ENCODE results near the gene CAND2. TPM values are rescaled to one million over a fixed set of nuclear protein-coding genes. Genes with fewer than 3 reads are reported as not detected.

The CAND2 gene
- polyA plus RNA-seq, 4 donors, result 0.27 to 1.5 (median 1.3) TPM; not detected in 1

DNA sequence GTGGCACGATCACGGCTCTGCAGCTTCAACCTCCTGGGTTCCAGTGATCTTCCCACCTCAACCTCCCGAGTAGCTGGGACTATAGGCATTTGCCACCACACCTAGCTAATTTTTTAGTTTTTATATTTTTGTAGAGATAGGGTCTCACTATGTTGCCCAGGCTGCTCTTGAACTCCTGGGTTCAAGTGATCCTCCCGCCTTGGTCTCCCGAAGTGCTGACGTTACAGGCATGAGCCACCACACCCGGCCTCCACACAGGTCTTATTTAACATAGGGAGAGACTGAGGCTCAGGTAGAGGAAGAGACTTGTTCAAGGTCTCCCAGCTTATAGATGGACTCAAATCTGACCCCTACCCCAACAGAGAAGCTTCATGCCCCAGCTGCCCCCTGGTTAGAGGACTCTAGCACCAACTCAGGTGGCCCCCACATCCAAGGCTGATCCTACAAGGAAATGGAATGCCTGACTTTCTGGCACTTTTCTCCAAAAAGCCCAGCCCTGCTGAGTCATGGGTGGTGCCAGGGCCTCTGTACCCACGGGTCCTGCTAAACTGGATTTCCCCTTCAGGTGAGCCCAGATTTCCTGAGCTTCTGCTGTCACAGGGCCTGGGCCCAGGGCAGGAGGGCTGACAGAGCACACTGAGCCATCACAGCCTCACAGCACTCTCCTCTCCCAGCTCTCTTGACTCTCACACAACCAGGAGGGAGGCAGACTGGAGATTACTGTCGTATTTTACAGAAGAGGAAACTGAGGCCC is 43.0 kb upstream of the CAND2 start:
- H3K27ac ChIP-seq (ENCODE audit: low read depth in 1 of 3, low read length in 2 of 3), result no peak overlapping the region
- DNase-seq (no peak), FAIRE-seq (no peak)
- no peaks in the 10 kb centered on the region for H3K36me3 ChIP-seq (ENCODE audit: control insufficient read depth in 3 of 3, insufficient read depth in 2 of 3, low read depth in 1 of 3, low read length in 3 of 3)
- H3K27me3 ChIP-seq (ENCODE audit: control insufficient read depth in 3 of 3, insufficient read depth in 3 of 3, low read length in 3 of 3), result no peaks in the 10 kb centered on the region
- H3K4me3 ChIP-seq (ENCODE audit: low read depth in 1 of 3, low read length in 3 of 3), result no peak overlapping the region
- WGBS, 3 donors, result 78 to 83% (median 81%) methylated on average over 9 of the region's 9 CpGs
- H3K4me1 ChIP-seq (ENCODE audit: control insufficient read depth in 3 of 3, insufficient read depth in 2 of 3, low read depth in 1 of 3, low read length in 2 of 3), result no peaks in the 10 kb centered on the region
- no peaks in the 10 kb centered on the region for H3K9me3 ChIP-seq (ENCODE audit: control insufficient read depth in 2 of 2, insufficient read depth in 1 of 2, low read depth in 1 of 2, low read length in 1 of 2)

DNA sequence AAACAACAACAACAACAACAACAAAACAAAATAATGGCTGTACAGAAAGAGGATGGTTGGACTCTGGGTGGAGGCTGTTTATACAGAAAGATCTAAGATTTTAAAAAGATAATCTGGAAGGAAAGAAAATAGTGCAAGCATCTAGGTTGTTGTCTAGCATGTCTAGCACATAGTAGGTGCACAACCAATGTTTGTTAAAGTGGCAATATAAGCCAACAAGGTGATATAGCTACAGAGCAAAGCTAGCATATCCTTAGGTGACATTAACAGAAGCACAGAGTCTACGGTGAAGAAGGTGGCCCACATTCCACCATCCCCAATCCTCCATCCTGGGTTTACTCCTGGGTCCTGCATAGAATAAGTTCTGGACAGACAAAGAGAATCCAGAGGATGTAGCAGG is 42.2 kb upstream of the CAND2 start:
- FAIRE-seq (no peak), DNase-seq (no peak)
- WGBS, 3 donors, result 94 to 100% (median 94%) methylated on average over 1 of the region's 1 CpG
- H3K4me3 ChIP-seq (ENCODE audit: low read depth in 1 of 3, low read length in 3 of 3), result no peak overlapping the region
- H3K9me3 ChIP-seq (ENCODE audit: control insufficient read depth in 2 of 2, insufficient read depth in 1 of 2, low read depth in 1 of 2, low read length in 1 of 2), result no peaks in the 10 kb centered on the region
- no peaks in the 10 kb centered on the region for H3K4me1 ChIP-seq (ENCODE audit: control insufficient read depth in 3 of 3, insufficient read depth in 2 of 3, low read depth in 1 of 3, low read length in 2 of 3)
- no peaks in the 10 kb centered on the region for H3K36me3 ChIP-seq (ENCODE audit: control insufficient read depth in 3 of 3, insufficient read depth in 2 of 3, low read depth in 1 of 3, low read length in 3 of 3)
- H3K27ac ChIP-seq (ENCODE audit: low read depth in 1 of 3, low read length in 2 of 3), result no peak overlapping the region
- H3K27me3 ChIP-seq (ENCODE audit: control insufficient read depth in 3 of 3, insufficient read depth in 3 of 3, low read length in 3 of 3), result no peaks in the 10 kb centered on the region

- Histone ChIP-seq H3K27me3 (ENCODE audit: control insufficient read depth in 3 of 3, insufficient read depth in 3 of 3, low read length in 3 of 3) (no peaks in the 10 kb centered on the region), H3K27ac (ENCODE audit: low read depth in 1 of 3, low read length in 2 of 3) (no peak overlapping the region), H3K4me3 (ENCODE audit: low read depth in 1 of 3, low read length in 3 of 3) (no peak overlapping the region), H3K36me3 (ENCODE audit: control insufficient read depth in 3 of 3, insufficient read depth in 2 of 3, low read depth in 1 of 3, low read length in 3 of 3) (no peaks in the 10 kb centered on the region), H3K9me3 (ENCODE audit: control insufficient read depth in 2 of 2, insufficient read depth in 1 of 2, low read depth in 1 of 2, low read length in 1 of 2) (no peaks in the 10 kb centered on the region), H3K4me1 (ENCODE audit: control insufficient read depth in 3 of 3, insufficient read depth in 2 of 3, low read depth in 1 of 3, low read length in 2 of 3) (no peaks in the 10 kb centered on the region)
- FAIRE-seq (no peak), DNase-seq (no peak)
- WGBS, 3 donors, result 45 to 69% (median 63%) methylated on average over 6 of the region's 6 CpGs
Measured at GRCh38 chr3:12755754-12756153, 40.7 kb upstream of the CAND2 start.

- Histone ChIP-seq H3K9me3 (ENCODE audit: control insufficient read depth in 2 of 2, insufficient read depth in 1 of 2, low read depth in 1 of 2, low read length in 1 of 2) (no peaks in the 10 kb centered on the region), H3K4me3 (ENCODE audit: low read depth in 1 of 3, low read length in 3 of 3) (no peak overlapping the region), H3K27ac (ENCODE audit: low read depth in 1 of 3, low read length in 2 of 3) (no peak overlapping the region), H3K36me3 (ENCODE audit: control insufficient read depth in 3 of 3, insufficient read depth in 2 of 3, low read depth in 1 of 3, low read length in 3 of 3) (no peaks in the 10 kb centered on the region), H3K27me3 (ENCODE audit: control insufficient read depth in 3 of 3, insufficient read depth in 3 of 3, low read length in 3 of 3) (no peaks in the 10 kb centered on the region), H3K4me1 (ENCODE audit: control insufficient read depth in 3 of 3, insufficient read depth in 2 of 3, low read depth in 1 of 3, low read length in 2 of 3) (no peaks in the 10 kb centered on the region)
- DNase-seq, result no peak
- 78 to 91% (median 80%) methylated on average over 4 of the region's 4 CpGs for WGBS, 3 donors
- no peak for FAIRE-seq
Measured at GRCh38 chr3:12756175-12756574, 40.3 kb upstream of the CAND2 start.

GRCh38 chr3:12756635-12757034 is 39.8 kb upstream of the CAND2 start:
- Histone ChIP-seq H3K27ac (ENCODE audit: low read depth in 1 of 3, low read length in 2 of 3) (no peak overlapping the region), H3K4me3 (ENCODE audit: low read depth in 1 of 3, low read length in 3 of 3) (no peak overlapping the region), H3K4me1 (ENCODE audit: control insufficient read depth in 3 of 3, insufficient read depth in 2 of 3, low read depth in 1 of 3, low read length in 2 of 3) (no peaks in the 10 kb centered on the region), H3K27me3 (ENCODE audit: control insufficient read depth in 3 of 3, insufficient read depth in 3 of 3, low read length in 3 of 3) (no peaks in the 10 kb centered on the region), H3K36me3 (ENCODE audit: control insufficient read depth in 3 of 3, insufficient read depth in 2 of 3, low read depth in 1 of 3, low read length in 3 of 3) (no peaks in the 10 kb centered on the region), H3K9me3 (ENCODE audit: control insufficient read depth in 2 of 2, insufficient read depth in 1 of 2, low read depth in 1 of 2, low read length in 1 of 2) (no peaks in the 10 kb centered on the region)
- DNase-seq (no peak), FAIRE-seq (no peak)
- 91 to 100% (median 94%) methylated on average over 3 of the region's 3 CpGs for WGBS, 3 donors

DNA sequence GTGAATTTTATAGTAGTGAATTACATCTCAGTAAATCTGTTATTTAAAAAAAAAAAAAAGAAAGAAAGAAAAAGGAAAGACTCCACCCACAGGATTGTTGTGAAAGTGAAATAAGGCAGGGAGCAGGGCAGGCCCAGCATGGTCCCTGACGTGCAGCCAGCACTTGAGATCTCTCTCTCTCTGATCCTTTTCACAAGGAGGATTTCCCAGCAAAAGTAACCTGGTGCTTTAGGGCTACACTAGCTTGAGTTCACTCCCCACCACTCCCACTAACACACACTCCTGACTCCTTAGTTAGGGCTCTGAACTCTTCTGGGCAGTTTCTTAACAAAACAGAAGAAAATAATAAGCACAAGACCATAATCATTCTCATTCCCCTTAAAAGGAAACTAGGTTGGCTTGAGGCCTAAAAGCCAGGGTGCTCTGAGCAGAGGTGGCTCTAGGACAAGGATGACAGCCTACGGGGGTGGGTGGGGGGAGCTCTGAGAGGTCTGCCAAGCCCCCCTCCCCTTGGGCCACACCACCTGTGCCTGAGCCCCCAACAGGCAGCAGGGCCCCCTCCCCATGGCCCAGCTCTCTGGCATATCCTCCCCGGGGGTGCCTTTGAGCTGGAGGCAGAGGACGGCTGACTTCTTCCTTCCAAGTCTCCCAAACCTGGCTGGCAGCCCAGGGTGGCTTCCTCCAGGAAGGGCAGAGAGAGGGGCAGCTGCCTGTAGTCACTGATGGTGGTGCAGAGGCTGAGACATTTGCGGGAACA is 38.3 kb upstream of the CAND2 start:
- Histone ChIP-seq H3K27me3 (ENCODE audit: control insufficient read depth in 3 of 3, insufficient read depth in 3 of 3, low read length in 3 of 3) (no peaks in the 10 kb centered on the region), H3K4me1 (ENCODE audit: control insufficient read depth in 3 of 3, insufficient read depth in 2 of 3, low read depth in 1 of 3, low read length in 2 of 3) (no peaks in the 10 kb centered on the region), H3K36me3 (ENCODE audit: control insufficient read depth in 3 of 3, insufficient read depth in 2 of 3, low read depth in 1 of 3, low read length in 3 of 3) (no peaks in the 10 kb centered on the region), H3K27ac (ENCODE audit: low read depth in 1 of 3, low read length in 2 of 3) (peak overlapping the region in 1 of 3 donors; percentile 76), H3K9me3 (ENCODE audit: control insufficient read depth in 2 of 2, insufficient read depth in 1 of 2, low read depth in 1 of 2, low read length in 1 of 2) (no peaks in the 10 kb centered on the region), H3K4me3 (ENCODE audit: low read depth in 1 of 3, low read length in 3 of 3) (no peak overlapping the region)
- WGBS, 3 donors, result 23 to 30% (median 24%) methylated on average over 5 of the region's 5 CpGs
- no peak for FAIRE-seq
- DNase-seq, result peak in 1 of 2 donors; percentile 15

GRCh38 chr3:12759097-12759679 is 37.3 kb upstream of the CAND2 start, which contains the start of gene TMEM40:
Gene TMEM40 (minus strand): TSS chr3:12759259. CDS start chr3:12749832, 9,427 bp downstream.
- FAIRE-seq, result no peak
- H3K27ac ChIP-seq (ENCODE audit: low read depth in 1 of 3, low read length in 2 of 3), result peak within 1 kb of the TSS in 1 of 3 donors; percentile 76
- no peaks in the 10 kb centered on the region for H3K36me3 ChIP-seq (ENCODE audit: control insufficient read depth in 3 of 3, insufficient read depth in 2 of 3, low read depth in 1 of 3, low read length in 3 of 3)
- no peaks in the 10 kb centered on the region for H3K4me1 ChIP-seq (ENCODE audit: control insufficient read depth in 3 of 3, insufficient read depth in 2 of 3, low read depth in 1 of 3, low read length in 2 of 3)
- peak in 1 of 2 donors; percentile 47 for DNase-seq
- no peak within 1 kb of the TSS for H3K4me3 ChIP-seq (ENCODE audit: low read depth in 1 of 3, low read length in 3 of 3)
- 74 to 84% (median 78%) methylated on average over 10 of the region's 10 CpGs for WGBS, 3 donors
- no peaks in the 10 kb centered on the region for H3K27me3 ChIP-seq (ENCODE audit: control insufficient read depth in 3 of 3, insufficient read depth in 3 of 3, low read length in 3 of 3)
- no peaks in the 10 kb centered on the region for H3K9me3 ChIP-seq (ENCODE audit: control insufficient read depth in 2 of 2, insufficient read depth in 1 of 2, low read depth in 1 of 2, low read length in 1 of 2)

DNA sequence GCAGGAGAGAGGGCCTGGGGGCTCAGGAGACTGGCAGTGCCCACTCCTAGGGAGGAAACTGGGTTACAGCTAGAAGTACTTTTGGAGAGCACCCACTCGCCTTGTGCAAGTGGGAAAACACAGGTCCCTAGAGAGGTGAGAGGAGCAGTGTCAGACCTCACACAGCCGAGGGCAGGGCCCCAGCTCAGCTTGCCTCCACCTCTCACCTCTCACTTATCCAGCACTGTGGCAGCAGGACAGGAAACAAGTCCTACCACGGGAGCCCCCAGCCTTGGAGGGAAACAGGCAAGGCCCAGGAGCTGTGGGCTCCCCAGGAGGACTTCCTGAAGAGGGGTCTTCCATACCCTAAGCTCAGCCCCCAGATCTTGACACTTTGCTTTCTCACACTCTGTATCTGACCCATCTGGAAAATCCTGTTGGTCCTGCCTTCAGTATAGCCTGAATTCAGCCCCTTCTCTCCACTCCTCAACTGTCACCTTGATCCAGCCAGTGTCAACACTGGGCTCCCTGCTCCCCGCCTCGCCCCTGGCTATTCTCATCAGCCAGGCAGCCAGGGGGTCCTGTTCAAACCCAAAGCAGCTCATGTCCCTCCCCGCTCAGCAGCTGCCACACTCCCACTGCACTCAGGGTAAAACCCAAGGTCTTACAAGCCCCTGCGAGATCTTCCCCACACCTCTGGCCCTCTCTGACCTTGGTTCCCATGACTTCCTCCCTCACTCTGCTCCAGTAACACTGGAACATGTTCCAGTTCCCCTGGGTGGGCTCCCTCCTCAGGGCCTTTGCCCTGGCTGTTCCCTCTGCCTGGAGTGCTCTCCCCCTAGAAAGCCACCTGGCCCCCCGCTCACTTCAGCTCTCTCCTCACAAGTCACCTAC is 36.6 kb upstream of the CAND2 start:
- H3K4me3 ChIP-seq (ENCODE audit: low read depth in 1 of 3, low read length in 3 of 3), result no peak overlapping the region

More for the DNA sequence above, 36.6 kb upstream of the CAND2 start:
- Histone ChIP-seq H3K27ac (ENCODE audit: low read depth in 1 of 3, low read length in 2 of 3) (no peak overlapping the region), H3K4me1 (ENCODE audit: control insufficient read depth in 3 of 3, insufficient read depth in 2 of 3, low read depth in 1 of 3, low read length in 2 of 3) (no peaks in the 10 kb centered on the region), H3K36me3 (ENCODE audit: control insufficient read depth in 3 of 3, insufficient read depth in 2 of 3, low read depth in 1 of 3, low read length in 3 of 3) (no peaks in the 10 kb centered on the region), H3K9me3 (ENCODE audit: control insufficient read depth in 2 of 2, insufficient read depth in 1 of 2, low read depth in 1 of 2, low read length in 1 of 2) (no peaks in the 10 kb centered on the region), H3K27me3 (ENCODE audit: control insufficient read depth in 3 of 3, insufficient read depth in 3 of 3, low read length in 3 of 3) (no peaks in the 10 kb centered on the region)
- FAIRE-seq (no peak), DNase-seq (no peak)
- 71 to 79% (median 79%) methylated on average over 8 of the region's 8 CpGs for WGBS, 3 donors
